Small intestine (tissue), 7 donors: ENCODE measurements around the gene ZNF141. TPM values are rescaled to one million over a fixed set of nuclear protein-coding genes. Genes with fewer than 3 reads are reported as not detected.
"Not testable (repeated sequence)": the region's sequence is repeated elsewhere in the genome, so short reads cannot be mapped to it uniquely, and the experiment has no call there.

Source experiments
- DNase-seq, 2 donors: peaks; one replicate each; pipeline versions ENCODE4 v3.0.0 to v3.0.0-alpha.2; 2013
- FAIRE-seq: peaks from 2 replicates; lab custom pipeline; 2012; peaks lifted over from hg19 to GRCh38; lab: Jason Lieb, UNC
- H3K27ac ChIP-seq, 3 donors: one replicate each; pipeline ENCODE4 v1.5.1; 2013; ENCODE audit warnings: low read length in 2 of 3, mild to moderate bottlenecking in 2 of 3, control low read depth in 1 of 3, inconsistent platforms in 1 of 3, low read depth in 1 of 3, moderate library complexity in 1 of 3
- H3K27me3 ChIP-seq, 3 donors: one replicate each; pipeline ENCODE4 v1.6.1; 2013; ENCODE audit warnings: low read length in 3 of 3, inconsistent platforms in 1 of 3; ENCODE audit not compliant: control insufficient read depth in 3 of 3, insufficient read depth in 3 of 3
- H3K36me3 ChIP-seq, 3 donors: one replicate each; pipeline ENCODE4 v1.6.1; 2013; ENCODE audit warnings: low read length in 3 of 3, inconsistent platforms in 1 of 3, low read depth in 1 of 3, mild to moderate bottlenecking in 1 of 3, moderate library complexity in 1 of 3; ENCODE audit not compliant: control insufficient read depth in 3 of 3, insufficient read depth in 2 of 3
- H3K4me1 ChIP-seq, 3 donors: one replicate each; pipeline ENCODE4 v1.6.1; 2013; ENCODE audit warnings: low read length in 2 of 3, inconsistent platforms in 1 of 3, low read depth in 1 of 3, mild to moderate bottlenecking in 1 of 3, moderate library complexity in 1 of 3; ENCODE audit not compliant: control insufficient read depth in 3 of 3, insufficient read depth in 2 of 3
- H3K4me3 ChIP-seq, 3 donors: one replicate each; pipeline ENCODE4 v1.5.1; 2013; ENCODE audit warnings: low read length in 3 of 3, control low read depth in 1 of 3, inconsistent platforms in 1 of 3, low read depth in 1 of 3, mild to moderate bottlenecking in 1 of 3, moderate library complexity in 1 of 3
- H3K9me3 ChIP-seq, 2 donors: one replicate each; pipeline ENCODE4 v1.6.1; 2013; ENCODE audit warnings: low read depth in 1 of 2, low read length in 1 of 2; ENCODE audit not compliant: control insufficient read depth in 2 of 2, insufficient read depth in 1 of 2
- WGBS, 3 donors: extraction: QIAGEN DNeasy Blood & Tissue Kit; methylation state at CpG; one replicate each; pipeline ENCODE4 v1.1.7; 2013; 5-methylcytosine and 5-hydroxymethylcytosine counted together
- polyA plus RNA-seq, 4 donors: library from polyadenylated mRNA; stranded (reverse) in 3 of 4; unstranded in 1 of 4; fragments of 200-250 nt in 3 of 4; fragments of 120-200 nt in 1 of 4; gene quantifications; one replicate each; pipeline versions ENCODE4 v1.2.1 to v1.2.3, GENCODE V29; 2013
- donor health status: healthy with polysubstance abuse.
- donor health status: control.
- donor health status: control.
- donor health status: Bipolar disorder and iron deficiency.
- donor health status: healthy.

The ZNF141 gene
- polyA plus RNA-seq, 4 donors = 1.9 to 26.7 (median 3.6) TPM

GRCh38 chr4:408321-408720, 70.7 kb downstream of the ZNF141 start:
- not testable (repeated sequence) for H3K4me1 ChIP-seq, H3K27ac ChIP-seq, FAIRE-seq, H3K4me3 ChIP-seq, H3K27me3 ChIP-seq, H3K36me3 ChIP-seq, DNase-seq
- peaks cover 10 to 56% of the 10 kb centered on the region in 2 donors for H3K9me3 ChIP-seq
- WGBS, 3 donors = 87 to 95% (median 94%) methylated on average over 6 of the region's 6 CpGs

- H3K4me3 ChIP-seq = no peak overlapping the region
- no peak overlapping the region for H3K27ac ChIP-seq
- H3K36me3 ChIP-seq = peaks cover 0 to 6% (median 1%) of the 10 kb centered on the region in 3 donors
- no peak for FAIRE-seq
- WGBS, 3 donors = 83 to 98% (median 90%) methylated on average over 2 of the region's 2 CpGs
- no peaks in the 10 kb centered on the region for H3K27me3 ChIP-seq
- H3K4me1 ChIP-seq = no peaks in the 10 kb centered on the region
- DNase-seq = no peak
- peaks cover 10 to 57% of the 10 kb centered on the region in 2 donors for H3K9me3 ChIP-seq
Observed at GRCh38 chr4:422587-422986, 85.0 kb downstream of the ZNF141 start.

Other genes starting within 250 kb of the ZNF141 start
- 1 to 10 TPM in 2 of 4 donors, under 1 TPM in 2; 0.27 to 5.0 (median 1.2) TPM for gene ZNF718, start 213.3 kb upstream of the ZNF141 start, polyA plus RNA-seq
- gene ZNF732, start 32.3 kb upstream of the ZNF141 start, polyA plus RNA-seq = 1 to 10 TPM in 1 of 4 donors, under 1 TPM in 1, not detected in 2; 0.06 to 1.2 TPM
- gene ZNF721, start 161.3 kb downstream of the ZNF141 start, polyA plus RNA-seq = 10 to 100 TPM in 1 of 4 donors, 1 to 10 TPM in 3; 6.5 to 36.8 (median 8.7) TPM
- gene PIGG, start 161.4 kb downstream of the ZNF141 start, polyA plus RNA-seq = 10 to 100 TPM; 26.3 to 50.0 (median 39.1) TPM
- gene TMEM271, start 238.5 kb downstream of the ZNF141 start, polyA plus RNA-seq = under 1 TPM in 2 of 4 donors, not detected in 2; 0.04 to 0.22 TPM